Esophagus squamous epithelium (tissue), 5 donors: Measurements from ENCODE around the gene CSAD. TPM values are rescaled to one million over a fixed set of nuclear protein-coding genes. Genes with fewer than 3 reads are reported as not detected.
A peak's percentile ranks its signal among the peaks of the same experiment; 100 is the strongest.

Source experiments
- DNase-seq: peaks from one replicate; lab custom pipeline; 2025; lab: John Stamatoyannopoulos, UW
- H3K27ac ChIP-seq, 4 donors: fragments of 200-600 bp; sonication (generic); one replicate each; pipeline ENCODE4 v1.5.1; 2016 to 2019; ENCODE audit warnings: mild to moderate bottlenecking in 1 of 4
- H3K27me3 ChIP-seq, 4 donors: fragments of 200-600 bp; sonication (generic); 1 replicate in 3 of 4; 2 replicates in 1 of 4; pipeline versions ENCODE4 v1.5.1 to v1.6.0; 2017 to 2021; ENCODE audit warnings: antibody characterized with exemption in 1 of 4
- H3K36me3 ChIP-seq, 3 donors: fragments of 200-600 bp; sonication (generic); one replicate each; pipeline ENCODE4 v1.5.1; 2016 to 2019
- H3K4me1 ChIP-seq, 3 donors: fragments of 200-600 bp; sonication (generic); one replicate each; pipeline ENCODE4 v1.5.1; 2017 to 2019
- H3K4me3 ChIP-seq, 4 donors: fragments of 200-600 bp; sonication (generic); 1 replicate in 3 of 4; 2 replicates in 1 of 4; pipeline ENCODE4 v1.5.1; 2016 to 2019; ENCODE audit warnings: mild to moderate bottlenecking in 2 of 4, moderate library complexity in 1 of 4
- H3K9me3 ChIP-seq, 3 donors: fragments of 200-600 bp; sonication (generic); one replicate each; pipeline ENCODE4 v1.5.1; 2016 to 2019
- CTCF ChIP-seq, 6 experiments: fragments of 450-650 bp in 4 of 6; fragments of 200-600 bp in 2 of 6; sonication (generic) in 2 of 6; IDR thresholded peaks; one replicate each; pipeline ENCODE4 v1.5.1; 2016 to 2019; ENCODE audit warnings: antibody characterized with exemption in 6 of 6, mild to moderate bottlenecking in 4 of 6, moderate library complexity in 4 of 6
- POLR2A ChIP-seq, 4 donors: fragments of 450-650 bp; IDR thresholded peaks; one replicate each; pipeline ENCODE4 v1.6.1; 2017; ENCODE audit warnings: antibody characterized with exemption in 4 of 4, mild to moderate bottlenecking in 4 of 4, moderate library complexity in 3 of 4
- WGBS, 2 donors: methylation state at CpG; one replicate each; pipeline ENCODE4 v1.1.5; 2018; 5-methylcytosine and 5-hydroxymethylcytosine counted together
- intact Hi-C: fragments of 100-400 bp; cut with DNase I; formaldehyde crosslinking; loops from one replicate; pipeline ENCODE4 v1.15.0; 2022
- total RNA-seq, 4 donors: library from RNA; depleted of rRNA; stranded (reverse); fragments of >200 nt; gene quantifications; one replicate each; pipeline ENCODE4 v1.1.0, GENCODE V29; 2016
- donor health status: DM: yes; HTN: yes; CAD: no.

CSAD gene
- total RNA-seq, 4 donors from 2014 or later = 11.4 to 30.5 (median 15.7) TPM

DNA sequence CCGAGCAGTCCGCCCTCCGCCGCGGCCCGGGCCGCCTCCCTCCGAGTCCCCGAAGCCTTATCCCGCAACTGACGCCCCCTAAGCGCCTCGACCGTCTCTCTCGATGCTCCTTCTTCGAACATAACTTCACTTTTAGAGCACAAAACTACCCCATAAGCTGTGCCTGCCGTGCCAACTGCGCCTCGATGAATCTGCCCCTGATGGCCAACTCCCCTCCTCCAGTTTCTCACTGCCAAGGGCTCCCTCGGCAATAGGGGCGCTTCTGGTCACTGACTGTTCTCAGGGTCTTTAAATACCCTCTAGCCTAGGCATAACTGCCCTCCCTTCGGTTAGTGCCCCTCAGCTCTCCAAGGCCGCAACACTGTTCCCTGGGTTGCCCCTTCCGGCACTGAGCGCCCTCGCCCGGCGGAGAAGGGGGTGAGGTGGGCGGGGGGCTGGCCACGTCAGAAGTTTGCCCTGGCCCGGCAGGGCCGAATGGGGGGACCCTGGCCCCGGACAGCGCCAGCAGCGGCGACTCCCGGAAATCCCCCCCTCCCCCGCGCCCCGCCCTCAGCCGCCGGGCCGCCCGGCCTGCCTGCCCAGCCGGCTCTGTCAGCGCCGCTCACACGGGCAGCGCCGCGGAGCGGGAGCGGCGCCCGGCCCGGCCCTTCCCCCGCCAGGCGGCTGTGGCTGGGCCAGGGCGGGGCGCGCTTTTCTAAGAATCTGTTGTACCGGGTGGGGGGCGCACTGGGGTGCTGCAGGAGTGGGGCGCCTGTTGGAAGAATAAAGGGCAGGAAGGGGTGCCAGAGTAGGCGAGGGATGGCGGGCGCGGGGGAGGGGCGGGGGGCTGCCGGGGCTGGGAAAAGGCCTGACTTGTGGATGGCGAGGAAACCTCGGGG lies 40.7 kb upstream of the CSAD start:
- WGBS, 2 donors = 0 to 4% methylated on average over 9 to 17 of the region's 72 CpGs

GRCh38 chr12:53220694-53221202 lies 40.0 kb upstream of the CSAD start:
- peak; percentile 59 for DNase-seq
- peak overlapping the region; percentile 97 to 100 (median 99) for H3K27ac ChIP-seq
- H3K36me3 ChIP-seq = peaks cover 0 to 16% (median 0%) of the 10 kb centered on the region in 3 donors
- 0% methylated on average over 8 to 15 of the region's 42 CpGs for WGBS, 2 donors
- H3K4me3 ChIP-seq = peak overlapping the region; percentile 56 to 82 (median 72)
- H3K4me1 ChIP-seq = peaks cover 68 to 97% (median 72%) of the 10 kb centered on the region in 3 donors
- TF ChIP-seq POLR2A (IDR thresholded peaks at IDR 0.05) = no peak
- no peak for TF ChIP-seq CTCF (IDR thresholded peaks at IDR 0.05)
- intact Hi-C loops = no loop called here
- H3K27me3 ChIP-seq = no peaks in the 10 kb centered on the region
- no peaks in the 10 kb centered on the region for H3K9me3 ChIP-seq

More for the DNA sequence above, 40.7 kb upstream of the CSAD start:
- Histone ChIP-seq H3K4me3 (peak overlapping the region; percentile 56 to 82 (median 72)), H3K9me3 (no peaks in the 10 kb centered on the region), H3K27me3 (no peaks in the 10 kb centered on the region), H3K36me3 (peaks cover 0 to 16% (median 0%) of the 10 kb centered on the region in 3 donors), H3K4me1 (peaks cover 69 to 97% (median 72%) of the 10 kb centered on the region in 3 donors), H3K27ac (peak overlapping the region; percentile 97 to 100 (median 99))
- TF ChIP-seq CTCF (IDR thresholded peaks at IDR 0.05) (peak in 1 of 6 experiments; percentile 18), POLR2A (IDR thresholded peaks at IDR 0.05) (peak in 1 of 4 donors; percentile 60)
- DNase-seq = no peak
- intact Hi-C loops = no loop called here

DNA sequence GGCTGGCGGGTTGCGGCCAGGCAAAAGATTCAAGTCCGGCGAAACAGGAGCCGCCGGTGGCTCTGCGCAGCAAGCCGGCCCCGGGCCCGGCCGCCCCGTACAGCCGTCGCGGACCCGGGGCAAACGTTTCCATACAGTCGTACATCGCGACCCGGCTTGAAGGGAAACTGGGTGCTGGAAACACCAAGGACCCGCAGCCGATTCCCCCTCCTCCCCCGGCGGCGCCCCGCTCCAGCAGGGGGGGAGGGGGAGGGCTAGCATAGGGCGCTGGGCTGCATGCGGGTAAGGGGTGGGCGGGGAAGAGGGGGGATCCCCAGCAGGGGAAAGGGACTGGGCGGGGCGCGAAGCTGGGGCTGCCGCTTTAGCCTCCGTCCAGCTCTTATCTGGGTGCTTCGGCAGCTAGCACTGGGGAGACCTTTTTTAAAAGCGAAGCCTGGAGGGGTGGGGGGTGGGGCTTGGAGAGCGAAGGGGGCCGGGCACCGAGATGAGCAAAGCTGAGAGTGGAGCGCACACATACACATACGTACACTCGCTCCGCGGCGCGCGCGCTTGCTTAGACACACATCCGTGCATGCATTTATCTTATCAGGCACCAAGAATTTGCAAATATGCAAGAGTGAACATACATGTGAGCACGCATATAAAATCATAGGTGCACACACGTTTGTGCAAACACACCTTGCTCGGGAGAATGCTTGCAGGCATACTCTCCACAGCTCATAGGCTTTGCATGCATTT lies 39.4 kb upstream of the CSAD start:
- Histone ChIP-seq H3K27me3 (no peaks in the 10 kb centered on the region), H3K27ac (peak overlapping the region; percentile 97 to 100 (median 99)), H3K36me3 (peaks cover 0 to 16% (median 5%) of the 10 kb centered on the region in 3 donors), H3K9me3 (no peaks in the 10 kb centered on the region), H3K4me3 (peak overlapping the region; percentile 56 to 82 (median 72)), H3K4me1 (peaks cover 63 to 97% (median 67%) of the 10 kb centered on the region in 3 donors)
- TF ChIP-seq POLR2A (IDR thresholded peaks at IDR 0.05) (no peak), CTCF (IDR thresholded peaks at IDR 0.05) (no peak)
- WGBS, 2 donors = 0% methylated on average over 20 to 22 of the region's 53 CpGs
- intact Hi-C loops = loop anchor here (5.0 kb wide), 1 partner anchor 32 kb away; a partner anchor contains a TSS
- peak; percentile 64 for DNase-seq

GRCh38 chr12:53219292-53219955 lies 38.7 kb upstream of the CSAD start:
- TF ChIP-seq POLR2A (IDR thresholded peaks at IDR 0.05) = peak in 1 of 4 donors; percentile 15
- TF ChIP-seq CTCF (IDR thresholded peaks at IDR 0.05) = no peak
- intact Hi-C loops = loop anchor here (5.0 kb wide), 1 partner anchor 33 kb away; a partner anchor contains a TSS
- DNase-seq = no peak
- WGBS, 2 donors = 0 to 2% methylated on average over 13 to 22 of the region's 27 CpGs
- H3K27me3 ChIP-seq = no peaks in the 10 kb centered on the region
- peaks cover 4 to 22% (median 12%) of the 10 kb centered on the region in 3 donors for H3K36me3 ChIP-seq
- peak overlapping the region; percentile 97 to 100 (median 99) for H3K27ac ChIP-seq
- no peaks in the 10 kb centered on the region for H3K9me3 ChIP-seq
- H3K4me3 ChIP-seq = peak overlapping the region; percentile 56 to 82 (median 72)
- H3K4me1 ChIP-seq = peaks cover 56 to 97% (median 64%) of the 10 kb centered on the region in 3 donors
